SU-DHL-6 (cell line): ENCODE data around the gene CISTR.

Experiments
- H2AFZ ChIP-seq: fragments of 200-600 bp; sonication (generic); 2 replicates; pipeline ENCODE4 v1.6.1; 2014; ENCODE audit warnings: low read depth, mild to moderate bottlenecking, moderate library complexity, mixed read lengths, antibody characterized with exemption, low read length; ENCODE audit not compliant: severe bottlenecking
- H3F3A ChIP-seq: fragments of 200-600 bp; shearing (Covaris generic); 2 replicates; pipeline ENCODE4 v1.6.0; 2016; ENCODE audit warnings: antibody characterized with exemption, mild to moderate bottlenecking; ENCODE audit not compliant: insufficient read depth
- H3K27ac ChIP-seq: fragments of 200-600 bp; sonication (generic); 2 replicates; pipeline ENCODE4 v1.5.1; 2016; ENCODE audit warnings: low read depth, mild to moderate bottlenecking, low read length, moderate library complexity, mixed read lengths
- H3K27me3 ChIP-seq: fragments of 200-600 bp; sonication (generic), shearing (Covaris generic); 2 replicates; pipeline ENCODE4 v1.6.0; 2014; ENCODE audit warnings: mild to moderate bottlenecking, low read length
- H3K36me3 ChIP-seq: fragments of 200-600 bp; sonication (generic); 2 replicates; pipeline ENCODE4 v1.6.1; 2014; ENCODE audit warnings: mild to moderate bottlenecking, low read length, mixed read lengths
- H3K4me2 ChIP-seq: fragments of 300-600, 200-600 bp; shearing (Covaris generic), sonication (generic); 2 replicates; pipeline ENCODE4 v1.6.0; 2014; ENCODE audit warnings: low read length, low read depth, mild to moderate bottlenecking; ENCODE audit not compliant: poor library complexity, severe bottlenecking
- H3K4me3 ChIP-seq: fragments of 200-600 bp; sonication (generic); 2 replicates; pipeline ENCODE4 v1.5.1; 2014; ENCODE audit warnings: antibody characterized with exemption, low read length, mild to moderate bottlenecking, mixed read lengths; ENCODE audit not compliant: insufficient read depth, poor library complexity, severe bottlenecking
- H3K79me2 ChIP-seq: fragments of 200-600 bp; sonication (generic); 2 replicates; pipeline ENCODE4 v1.6.1; 2014; ENCODE audit warnings: mild to moderate bottlenecking, low read length, moderate library complexity; ENCODE audit not compliant: insufficient read depth
- H3K9ac ChIP-seq: fragments of 200-600 bp; sonication (generic); 2 replicates; pipeline ENCODE4 v1.7.0; 2014; ENCODE audit warnings: mild to moderate bottlenecking, low read length
- H3K9me2 ChIP-seq: fragments of 200-600 bp; sonication (generic); replicated peaks from 2 replicates; pipeline ENCODE4 v1.6.1; 2014; ENCODE audit warnings: low read length; ENCODE audit not compliant: insufficient read depth
- H3K9me3 ChIP-seq: fragments of 200-600 bp; sonication (generic); 2 replicates; pipeline ENCODE4 v1.6.1; 2014; ENCODE audit warnings: low read length, mixed read lengths; ENCODE audit not compliant: insufficient read depth
- H4K20me1 ChIP-seq: fragments of 200-600 bp; sonication (generic); 2 replicates; pipeline ENCODE4 v1.6.1; 2014; ENCODE audit warnings: low read depth, mild to moderate bottlenecking, antibody characterized with exemption, low read length, moderate library complexity, mixed read lengths
- EZH2phosphoT487 ChIP-seq: fragments of 200-600 bp; sonication (generic), shearing (Covaris generic); conservative IDR thresholded peaks from 2 replicates; pipeline ENCODE4 v1.6.1; 2018; ENCODE audit warnings: mild to moderate bottlenecking, antibody characterized with exemption, low read length, moderate library complexity, mixed read lengths
- TF ChIP-seq, protein P1 (sequence below): fragments of 200-600 bp; sonication (generic); IDR thresholded peaks from one replicate; pipeline ENCODE4 v1.5.1; 2017; ENCODE audit warnings: antibody characterized with exemption, mild to moderate bottlenecking, low read length, moderate library complexity; ENCODE audit not compliant: insufficient read depth, poor library complexity, severe bottlenecking

CISTR gene

DNA sequence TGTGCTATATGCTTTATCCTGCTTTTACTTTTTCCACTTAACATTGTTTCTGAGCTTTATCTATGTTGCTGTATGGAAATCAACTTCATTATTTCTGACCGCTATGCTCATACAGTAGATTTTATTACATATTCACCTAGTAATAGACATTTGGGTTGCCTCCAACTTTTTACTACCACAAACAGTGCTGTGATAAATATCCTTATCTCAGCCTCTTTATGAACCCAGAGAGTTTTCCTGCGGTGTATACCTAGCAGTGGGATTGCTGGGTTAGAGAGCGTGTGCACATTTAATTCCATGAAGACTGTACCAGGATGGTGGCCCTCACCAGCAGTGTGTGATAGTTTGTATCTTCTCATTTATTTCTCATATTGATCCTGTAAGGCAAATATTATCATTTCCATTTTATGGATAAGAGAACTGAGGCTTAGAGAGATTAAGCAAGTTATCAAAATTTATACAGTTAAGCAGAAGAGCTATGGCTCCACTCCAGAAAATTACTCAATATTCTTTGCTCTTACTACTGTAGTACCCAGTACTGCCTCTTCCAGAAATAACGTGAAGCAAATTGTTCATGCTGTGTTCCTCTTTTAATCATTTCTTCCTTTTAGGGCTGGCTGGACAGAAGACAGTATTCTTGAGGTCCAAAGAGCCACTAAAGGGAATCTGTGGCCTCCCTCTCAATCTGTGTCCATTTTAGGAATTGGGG is 26.3 kb upstream of the CISTR start:
- TF ChIP-seq EZH2phosphoT487, result no peak
- TF ChIP-seq, protein P1, sequence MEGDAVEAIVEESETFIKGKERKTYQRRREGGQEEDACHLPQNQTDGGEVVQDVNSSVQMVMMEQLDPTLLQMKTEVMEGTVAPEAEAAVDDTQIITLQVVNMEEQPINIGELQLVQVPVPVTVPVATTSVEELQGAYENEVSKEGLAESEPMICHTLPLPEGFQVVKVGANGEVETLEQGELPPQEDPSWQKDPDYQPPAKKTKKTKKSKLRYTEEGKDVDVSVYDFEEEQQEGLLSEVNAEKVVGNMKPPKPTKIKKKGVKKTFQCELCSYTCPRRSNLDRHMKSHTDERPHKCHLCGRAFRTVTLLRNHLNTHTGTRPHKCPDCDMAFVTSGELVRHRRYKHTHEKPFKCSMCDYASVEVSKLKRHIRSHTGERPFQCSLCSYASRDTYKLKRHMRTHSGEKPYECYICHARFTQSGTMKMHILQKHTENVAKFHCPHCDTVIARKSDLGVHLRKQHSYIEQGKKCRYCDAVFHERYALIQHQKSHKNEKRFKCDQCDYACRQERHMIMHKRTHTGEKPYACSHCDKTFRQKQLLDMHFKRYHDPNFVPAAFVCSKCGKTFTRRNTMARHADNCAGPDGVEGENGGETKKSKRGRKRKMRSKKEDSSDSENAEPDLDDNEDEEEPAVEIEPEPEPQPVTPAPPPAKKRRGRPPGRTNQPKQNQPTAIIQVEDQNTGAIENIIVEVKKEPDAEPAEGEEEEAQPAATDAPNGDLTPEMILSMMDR, result no peak
- Histone ChIP-seq H3K36me3 (no peaks in the 10 kb centered on the region), H3K4me2 (no peak overlapping the region), H3K9ac (no peak overlapping the region), H3K4me3 (no peak overlapping the region), H2AFZ (no peak overlapping the region), H3K9me2 (no peaks in the 10 kb centered on the region), H3K27ac (no peak overlapping the region), H3K27me3 (no peaks in the 10 kb centered on the region), H4K20me1 (no peaks in the 10 kb centered on the region), H3F3A (no peaks in the 10 kb centered on the region), H3K79me2 (no peaks in the 10 kb centered on the region), H3K9me3 (no peaks in the 10 kb centered on the region)

DNA sequence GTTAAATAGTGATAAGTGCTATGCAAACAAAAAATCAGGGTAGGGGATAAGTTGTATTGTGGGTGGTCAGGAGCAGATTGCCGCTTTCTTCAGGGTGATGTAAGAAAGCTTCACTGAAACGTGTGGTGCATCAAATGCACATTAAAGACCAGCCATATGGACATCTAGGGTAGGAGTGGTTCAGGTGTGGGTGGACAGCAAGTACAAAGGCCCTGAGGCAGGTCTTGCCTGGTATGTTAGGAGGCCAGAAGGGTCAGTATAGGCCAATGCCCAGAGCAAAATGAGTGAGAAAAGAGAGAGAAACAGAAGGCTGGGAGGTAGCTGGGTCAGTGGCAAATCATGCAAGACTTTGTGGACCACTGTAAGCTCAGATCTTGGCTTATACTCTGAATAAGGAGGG is 25.6 kb upstream of the CISTR start:
- Histone ChIP-seq H3K4me2 (no peak overlapping the region), H3K27ac (no peak overlapping the region), H3K9me3 (no peaks in the 10 kb centered on the region), H3K9me2 (no peaks in the 10 kb centered on the region), H3K36me3 (no peaks in the 10 kb centered on the region), H3F3A (no peaks in the 10 kb centered on the region), H4K20me1 (no peaks in the 10 kb centered on the region), H3K79me2 (no peaks in the 10 kb centered on the region), H3K9ac (no peak overlapping the region), H3K27me3 (no peaks in the 10 kb centered on the region), H3K4me3 (no peak overlapping the region), H2AFZ (no peak overlapping the region)
- TF ChIP-seq, protein P1, result no peak
- TF ChIP-seq EZH2phosphoT487, result no peak

DNA sequence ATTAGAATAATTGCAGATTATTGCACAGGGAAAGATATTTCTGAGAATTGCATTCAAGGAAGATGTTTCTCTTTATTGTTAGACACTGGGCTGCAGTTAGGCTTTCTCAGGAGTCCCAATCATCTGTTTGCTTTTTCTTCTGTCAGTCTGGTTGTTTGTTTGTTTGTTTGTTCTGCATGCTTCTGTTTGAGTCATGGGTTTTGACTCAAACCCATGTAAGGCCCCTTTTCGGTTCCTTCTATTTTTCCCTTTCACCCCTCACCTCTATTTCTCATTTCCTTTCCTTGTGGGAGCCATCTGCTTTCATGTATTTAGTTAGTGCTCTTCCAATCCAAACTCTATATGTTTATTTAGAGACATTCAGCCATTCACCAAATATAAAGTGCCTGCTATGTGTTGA is 25.1 kb upstream of the CISTR start:
- no peaks in the 10 kb centered on the region for H3K9me3 ChIP-seq
- no peaks in the 10 kb centered on the region for H3K9me2 ChIP-seq
- H3K79me2 ChIP-seq, result no peaks in the 10 kb centered on the region
- no peak overlapping the region for H3K27ac ChIP-seq
- no peaks in the 10 kb centered on the region for H3K36me3 ChIP-seq
- H3K9ac ChIP-seq, result no peak overlapping the region
- no peaks in the 10 kb centered on the region for H4K20me1 ChIP-seq
- TF ChIP-seq EZH2phosphoT487, result no peak
- TF ChIP-seq, protein P1, result no peak
- H2AFZ ChIP-seq, result no peak overlapping the region
- no peak overlapping the region for H3K4me2 ChIP-seq
- H3K4me3 ChIP-seq, result no peak overlapping the region
- no peaks in the 10 kb centered on the region for H3K27me3 ChIP-seq
- no peaks in the 10 kb centered on the region for H3F3A ChIP-seq
